GM12872 (cell line): Measurements from ENCODE around the gene KRT4.

ENCODE experiments used
- CTCF ChIP-seq: IDR thresholded peaks from 3 replicates; pipeline ENCODE4 v1.5.1; 2011; ENCODE audit warnings: low read depth, mild to moderate bottlenecking, low read length, moderate library complexity; ENCODE audit not compliant: insufficient read depth

The KRT4 gene

GRCh38 chr12:52806821-52807543, 6.9 kb downstream of the KRT4 start:
- TF ChIP-seq CTCF, result no peak

- TF ChIP-seq CTCF, result no peak
Observed at GRCh38 chr12:52806169-52806811, 7.6 kb downstream of the KRT4 start.

- no peak for TF ChIP-seq CTCF
Observed at GRCh38 chr12:52805739-52806138, 8.2 kb downstream of the KRT4 start.

GRCh38 chr12:52805000-52805399, 8.9 kb downstream of the KRT4 start:
- TF ChIP-seq CTCF, result no peak

GRCh38 chr12:52802442-52802841, 11.5 kb downstream of the KRT4 start:
- no peak for TF ChIP-seq CTCF

GRCh38 chr12:52801773-52802172, 12.1 kb downstream of the KRT4 start:
- no peak for TF ChIP-seq CTCF

GRCh38 chr12:52800259-52800917, 13.5 kb downstream of the KRT4 start:
- no peak for TF ChIP-seq CTCF
